ENCODE results near the gene KRT35.
A peak's percentile ranks its signal among the peaks of the same experiment; 100 is the strongest.

KRT35 gene

DNA sequence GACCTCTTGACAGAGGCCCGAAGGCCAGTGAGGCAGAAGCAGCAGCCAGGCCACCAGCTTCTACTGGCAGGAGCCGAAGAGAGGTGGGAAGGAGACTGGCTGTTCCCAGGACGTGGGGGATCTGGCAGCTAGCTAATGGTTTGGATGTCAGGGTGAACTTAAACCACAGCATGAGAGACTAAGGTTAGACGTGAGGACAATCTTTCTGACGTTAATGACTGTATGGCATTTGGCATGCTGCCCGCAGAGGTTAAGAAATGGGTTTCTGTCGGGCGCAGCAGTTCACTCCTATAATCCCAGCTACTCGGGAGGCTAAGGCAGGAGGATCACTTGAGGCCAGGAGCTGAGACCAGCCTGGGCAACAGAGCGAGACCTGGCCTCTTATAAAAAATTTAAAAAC, 30.8 kb upstream of the KRT35 start:
- no peak for DNase-seq (ENCODE audit: low read depth in 2 of 2)

DNA sequence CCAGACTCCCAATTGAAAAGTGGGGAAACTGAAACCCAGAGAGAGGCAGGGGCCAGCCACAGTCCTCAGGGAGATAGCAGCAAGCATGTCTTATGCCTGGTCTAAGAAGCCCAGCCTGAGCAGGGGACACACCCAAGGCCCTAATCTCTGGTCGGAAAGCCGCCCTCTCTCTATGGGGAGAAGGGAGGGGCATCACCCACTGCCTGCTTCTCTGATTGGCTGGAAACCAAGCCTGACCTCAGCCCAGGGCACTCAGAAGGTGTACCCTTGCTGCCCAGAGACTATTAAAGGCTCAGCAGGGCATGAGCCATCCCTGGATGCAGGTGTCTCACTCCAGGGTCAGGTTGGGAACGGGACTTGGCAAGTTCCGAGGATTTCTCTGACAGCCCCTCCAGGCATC, 30.2 kb upstream of the KRT35 start:
- DNase-seq (ENCODE audit: low read depth in 2 of 2) = no peak

DNA sequence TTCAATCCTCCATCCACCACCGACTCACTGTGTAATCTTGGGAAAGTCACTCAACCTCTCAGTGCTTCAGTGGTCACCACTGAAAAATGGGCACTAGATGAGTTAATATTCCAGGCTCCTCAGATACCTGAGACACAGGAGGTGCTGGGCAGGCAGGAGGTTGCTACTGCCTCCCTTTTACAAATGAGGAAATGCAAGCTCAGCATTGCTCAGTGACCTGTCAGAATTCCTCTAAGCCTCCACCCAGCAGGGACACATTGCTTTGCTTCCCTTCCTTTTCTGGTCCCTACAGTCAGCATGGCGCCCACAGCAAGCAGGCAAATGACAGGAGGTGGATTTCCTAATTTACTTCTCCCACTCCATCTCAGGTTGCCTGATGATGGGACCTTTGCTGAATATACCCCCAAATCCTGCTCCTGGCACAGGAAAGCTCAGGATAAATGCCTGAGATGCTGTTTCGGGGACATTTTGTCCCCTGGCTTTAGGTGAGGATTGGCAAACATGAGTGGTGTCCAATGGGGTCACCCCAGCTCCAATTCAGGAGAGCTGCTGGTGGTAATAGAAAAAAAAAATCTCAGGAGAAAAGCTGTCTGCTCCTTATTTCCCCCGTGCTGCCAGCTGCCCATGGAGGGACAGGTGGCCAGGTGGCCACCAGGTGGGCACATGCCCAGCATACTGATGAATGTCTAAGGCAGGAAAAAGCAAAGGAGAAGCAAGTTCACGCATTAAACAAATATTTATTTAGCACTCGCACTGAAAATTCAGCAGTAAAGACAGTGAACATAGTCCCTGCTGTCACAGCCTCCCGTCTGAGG, 29.5 kb upstream of the KRT35 start:
- no peak for DNase-seq (ENCODE audit: low read depth in 2 of 2)

DNA sequence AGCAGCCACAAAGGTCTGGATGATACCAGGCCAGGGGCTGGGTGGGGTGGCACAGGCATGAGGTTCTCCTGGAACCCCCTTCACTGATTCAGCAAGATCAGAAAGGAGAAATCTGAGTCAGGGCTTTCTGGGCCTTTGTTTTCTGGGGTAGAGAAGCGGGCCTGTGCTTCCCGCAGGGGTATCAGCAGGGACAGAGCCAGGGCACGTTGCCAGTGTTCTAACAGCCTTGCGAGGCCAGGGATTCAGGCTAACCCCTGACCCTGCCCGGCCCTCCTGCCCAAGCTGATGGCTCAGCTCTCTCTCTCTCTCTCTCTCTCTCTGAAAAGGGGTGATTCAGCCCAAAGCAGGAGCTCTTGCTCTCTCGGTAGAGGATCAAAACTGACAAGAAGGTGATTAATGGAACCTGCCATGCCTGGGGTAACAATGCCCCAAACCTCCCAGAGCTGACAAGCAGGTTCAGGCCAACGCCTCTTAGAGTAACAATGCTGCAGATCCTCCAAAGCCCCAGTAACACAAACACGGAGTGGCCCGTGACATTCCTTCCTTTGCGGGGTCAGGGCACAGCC, 26.4 kb upstream of the KRT35 start:
- no peak for DNase-seq (ENCODE audit: low read depth in 2 of 2)

DNA sequence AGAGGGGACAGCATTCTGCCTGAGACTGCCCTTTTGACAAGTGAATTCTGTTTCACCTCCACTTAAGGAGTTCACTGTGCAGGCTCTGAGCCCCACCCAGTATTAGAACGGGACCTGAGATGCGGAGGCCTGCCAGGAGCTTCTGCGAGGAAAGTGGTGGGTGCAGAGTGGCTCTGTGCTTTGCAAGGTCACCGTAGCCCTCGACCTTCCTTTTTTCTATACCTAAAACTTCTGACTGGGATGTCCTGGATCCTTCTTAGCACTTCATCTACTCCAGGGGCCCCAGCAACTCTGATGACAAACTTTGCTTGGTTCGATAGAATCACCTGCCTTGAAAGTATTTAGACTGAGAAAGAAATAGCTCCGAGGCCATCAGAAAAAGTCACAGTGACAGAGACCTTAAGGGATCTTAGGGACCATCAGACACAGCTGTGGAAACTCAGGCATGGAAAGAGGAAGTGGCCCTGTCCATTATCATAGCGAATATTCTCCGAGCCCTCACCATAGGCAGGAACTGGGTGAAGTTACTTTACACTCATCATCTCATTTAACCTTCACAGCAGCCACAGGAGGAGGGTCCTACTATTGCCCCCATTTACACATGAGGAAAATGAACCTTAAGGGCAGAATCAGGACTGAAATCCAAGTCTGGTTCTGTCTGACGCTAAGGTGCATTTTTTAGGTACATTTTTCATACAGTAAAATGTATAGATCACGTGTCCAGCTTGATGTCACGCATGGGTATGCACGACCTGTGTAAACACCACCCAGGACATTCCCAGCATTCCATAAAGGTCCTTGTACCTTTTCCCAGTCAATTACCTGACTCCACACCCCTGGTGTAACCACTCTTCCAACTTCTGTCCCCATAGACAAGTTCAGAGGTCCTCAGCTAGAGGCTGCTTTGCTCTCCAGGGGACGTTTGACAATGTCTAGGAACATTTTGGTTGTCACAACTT, 25.1 kb upstream of the KRT35 start:
- DNase-seq (ENCODE audit: low read depth in 2 of 2) = no peak

DNA sequence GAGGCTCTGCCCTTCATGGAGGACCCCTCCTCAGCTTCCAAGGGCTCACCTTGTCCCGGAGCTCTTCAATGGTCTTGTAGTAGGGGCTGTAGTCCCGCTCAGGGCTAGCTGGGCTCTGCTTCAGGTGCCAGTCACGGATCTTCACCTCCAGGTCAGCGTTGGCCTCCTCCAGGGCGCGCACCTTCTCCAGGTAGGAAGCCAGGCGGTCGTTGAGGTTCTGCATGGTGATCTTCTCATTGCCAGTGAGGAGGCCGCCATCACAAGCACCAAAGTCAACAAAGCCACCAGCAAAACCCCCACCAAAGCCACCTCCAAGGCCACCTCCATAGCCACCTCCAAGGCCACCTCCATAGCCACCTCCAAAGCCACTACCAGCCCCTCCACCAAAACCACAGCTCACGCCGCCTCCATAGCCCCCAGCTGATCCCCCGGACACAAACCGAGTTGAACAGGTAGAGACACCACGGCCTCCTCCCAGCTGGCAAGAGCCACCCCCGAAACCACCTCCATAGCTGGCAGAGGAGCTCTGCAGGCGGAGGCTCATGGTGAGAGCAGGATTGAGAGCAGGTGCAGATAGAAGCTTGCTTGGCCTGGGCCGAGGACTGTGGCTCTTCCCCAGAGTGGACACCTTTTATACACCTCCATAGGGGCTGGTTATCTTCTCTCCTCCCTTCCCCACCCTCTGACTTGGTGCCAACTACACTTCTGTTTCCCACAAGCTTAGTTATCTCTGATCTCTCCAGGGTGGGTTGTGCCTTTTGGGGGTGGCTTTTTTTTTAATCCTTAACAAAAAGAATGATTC, 24.3 kb upstream of the KRT35 start, which contains the start of gene KRT13:
Gene KRT13, minus strand, starts transcription at position 606 of the 802 bp plus-strand sequence. Its CDS starts 62 bp downstream, at position 544.
- no peak for DNase-seq (ENCODE audit: low read depth in 2 of 2)

DNA sequence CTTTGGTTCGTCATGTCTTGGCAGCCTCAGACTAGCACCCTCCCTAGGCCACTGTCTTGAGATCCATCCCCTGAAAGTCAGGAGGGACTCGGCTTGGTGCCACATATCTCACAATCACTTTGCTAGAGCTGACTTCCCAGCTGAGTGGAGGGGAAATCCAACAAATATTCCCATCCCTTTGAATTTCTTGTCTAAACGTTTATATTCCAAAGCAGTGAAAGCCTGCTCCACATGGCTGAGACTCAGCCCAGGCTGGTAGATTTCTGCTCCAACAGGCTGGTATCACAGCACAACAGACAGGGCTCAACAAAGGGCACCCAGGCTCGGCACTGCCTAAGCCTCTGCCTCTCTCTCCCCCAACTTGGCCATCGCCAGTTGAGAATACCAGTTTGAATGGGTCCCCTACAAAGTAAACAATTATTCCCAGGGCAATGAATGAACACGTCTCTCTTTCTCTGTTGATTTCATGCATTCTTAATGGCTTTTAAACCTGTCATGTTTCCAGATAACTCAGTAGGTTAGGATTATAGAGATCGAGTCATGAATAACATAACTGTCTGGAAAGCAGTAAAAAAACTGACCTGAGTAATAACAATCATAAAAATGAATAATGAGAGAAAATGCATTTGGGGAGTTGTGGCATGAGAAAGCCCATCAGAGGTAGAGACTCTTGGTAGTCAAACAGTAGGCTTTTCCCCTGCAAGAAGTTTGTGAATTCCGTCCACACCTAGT, 23.5 kb upstream of the KRT35 start:
- DNase-seq (ENCODE audit: low read depth in 2 of 2) = no peak

DNA sequence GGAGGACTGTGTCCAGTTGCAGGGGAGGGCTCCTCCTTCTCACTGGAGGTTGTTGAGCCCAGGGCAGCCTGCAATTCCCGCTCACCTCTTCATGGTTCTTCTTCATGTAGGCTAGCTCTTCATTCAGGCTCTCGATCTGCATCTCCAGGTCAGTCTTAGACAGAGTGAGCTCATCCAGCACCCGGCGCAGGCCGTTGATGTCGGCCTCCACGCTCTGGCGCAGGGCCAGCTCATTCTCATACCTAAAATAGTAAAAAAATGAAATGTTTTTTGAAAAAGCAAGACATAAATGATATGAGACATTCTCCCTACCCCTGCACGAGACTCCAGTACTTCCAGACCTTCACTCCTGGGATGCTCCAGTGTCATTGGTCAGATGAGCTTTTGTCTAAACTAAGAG, 22.3 kb upstream of the KRT35 start:
- DNase-seq (ENCODE audit: low read depth in 2 of 2) = no peak

DNA sequence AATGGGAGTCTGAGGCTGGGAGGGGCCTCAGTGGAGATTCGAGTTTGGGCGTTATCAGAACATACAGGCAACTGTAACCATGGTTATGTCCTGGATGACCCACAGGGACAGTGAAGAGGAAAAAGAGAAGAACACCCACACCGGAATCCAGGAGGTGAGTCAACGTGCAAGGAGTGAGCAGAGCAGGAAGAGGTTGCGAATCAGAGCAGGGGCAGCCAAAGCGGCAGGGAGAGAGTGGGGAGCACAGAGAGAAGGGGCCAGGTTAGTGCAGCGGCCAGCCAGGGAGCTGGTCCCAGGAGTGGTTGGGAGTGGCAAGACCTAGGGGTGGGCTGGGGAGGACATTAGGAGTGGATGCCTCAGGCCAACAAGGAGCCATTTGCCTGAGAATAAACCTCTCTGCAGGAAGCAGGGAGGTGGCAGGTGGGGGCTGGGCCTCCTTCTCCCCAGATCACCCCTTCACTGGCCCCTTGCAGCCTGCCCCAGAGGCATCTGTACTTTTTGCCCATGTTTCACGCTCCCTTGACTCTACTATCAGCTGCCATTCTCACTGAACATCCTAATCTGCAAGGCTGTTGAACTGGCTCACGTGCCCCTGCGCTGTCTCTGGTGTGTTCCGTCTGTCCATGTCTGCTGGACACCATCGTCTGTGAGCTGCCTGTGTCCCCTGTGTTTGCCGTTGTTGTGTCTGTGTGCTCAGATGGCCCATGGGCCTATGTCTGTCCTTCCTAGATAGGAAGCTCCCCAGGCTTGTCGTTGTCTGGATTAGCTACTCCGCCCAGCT, 19.4 kb upstream of the KRT35 start:
- no peak for DNase-seq (ENCODE audit: low read depth in 2 of 2)

DNA sequence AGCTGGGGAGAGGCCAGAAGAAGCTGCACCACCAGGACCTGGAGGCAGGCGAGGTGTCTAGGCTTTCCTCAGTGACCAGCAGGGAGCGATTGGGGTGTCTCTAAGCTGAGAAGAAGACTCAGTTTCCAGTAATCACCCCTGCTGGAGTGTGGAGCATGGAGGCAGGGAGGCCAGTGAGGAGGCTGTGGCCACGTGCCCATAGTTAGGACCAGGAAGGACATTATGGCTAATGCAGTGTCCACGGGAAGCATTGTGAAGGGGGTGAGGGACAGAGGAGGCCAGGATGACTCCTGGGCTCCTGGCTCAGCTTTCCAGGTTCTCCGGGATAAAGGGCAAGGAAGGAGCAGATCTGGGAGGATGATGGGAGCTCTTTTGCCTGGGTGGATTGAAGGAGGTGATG, 18.8 kb upstream of the KRT35 start:
- no peak for DNase-seq (ENCODE audit: low read depth in 2 of 2)

DNA sequence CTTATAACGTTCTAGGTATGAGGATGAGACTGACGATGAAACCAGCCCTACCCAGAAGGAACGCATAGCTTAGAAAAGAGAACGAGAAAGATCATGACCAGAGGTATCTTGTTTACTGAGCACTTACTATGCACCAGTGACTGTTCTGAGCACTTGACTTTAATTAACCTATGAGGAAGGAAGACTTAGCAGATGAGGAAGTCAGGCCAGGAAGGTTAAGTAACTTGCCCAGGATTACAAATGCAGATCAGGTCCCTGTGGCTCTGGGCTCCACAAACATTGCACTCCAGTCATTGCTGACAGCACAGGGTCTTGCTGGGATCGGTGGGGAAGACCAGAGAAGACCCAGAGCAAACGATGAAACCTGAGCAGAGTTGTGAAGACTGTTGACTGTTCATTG, 17.3 kb upstream of the KRT35 start:
- no peak for DNase-seq (ENCODE audit: low read depth in 2 of 2)

DNA sequence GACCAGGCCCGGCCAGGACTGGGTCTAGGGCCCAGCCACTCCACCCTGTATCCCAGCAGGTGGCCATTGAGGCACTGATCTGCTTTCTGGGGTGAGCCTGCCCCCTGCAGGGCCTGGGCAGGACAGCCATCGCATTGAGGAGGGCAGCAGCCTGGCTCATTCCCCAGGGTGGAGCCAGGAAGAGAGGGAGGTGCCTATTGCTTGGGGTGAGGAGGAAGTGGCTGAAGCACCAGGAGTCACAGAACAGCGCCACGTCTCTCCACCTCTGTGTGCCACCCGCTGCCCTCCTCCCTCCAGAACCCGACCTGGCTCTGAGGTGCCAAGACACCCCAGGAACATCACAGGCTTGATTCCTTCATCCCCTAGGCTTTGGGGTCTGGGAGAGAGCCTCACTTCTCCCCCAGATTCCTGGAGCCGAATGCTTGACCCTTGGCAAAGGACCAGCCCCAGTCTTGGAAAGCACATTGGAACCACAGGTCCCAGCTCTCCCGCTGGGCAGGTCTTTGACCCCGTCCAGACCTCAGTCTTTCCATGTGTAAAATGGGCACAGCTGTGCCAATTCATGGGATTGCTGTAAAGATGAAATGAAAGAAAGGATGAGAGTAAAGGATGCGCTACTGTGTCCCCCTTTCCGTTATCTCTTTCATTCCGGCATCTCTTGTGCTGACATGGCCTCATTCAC, 16.0 kb upstream of the KRT35 start:
- peak; percentile 35 to 66 for DNase-seq (ENCODE audit: low read depth in 2 of 2)

DNA sequence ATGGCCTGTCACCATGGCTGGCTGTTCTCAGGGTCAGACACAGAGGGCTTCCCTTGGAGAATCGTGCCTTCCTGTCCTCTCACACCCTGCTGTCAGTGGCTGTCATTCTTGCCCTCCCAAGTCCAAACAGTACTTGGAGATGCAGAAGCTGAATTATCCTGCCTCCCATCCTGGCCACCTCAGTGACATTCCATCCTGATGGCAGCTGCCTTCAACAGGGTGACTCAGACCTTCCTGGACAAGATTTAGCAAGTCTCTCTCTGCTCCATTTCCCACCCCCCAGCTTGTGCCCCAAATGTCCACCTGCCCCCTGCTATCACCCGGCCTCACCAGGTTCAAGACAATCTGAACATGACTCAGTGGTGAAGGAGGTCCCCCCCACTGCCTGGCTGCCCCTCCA, 13.6 kb upstream of the KRT35 start:
- DNase-seq (ENCODE audit: low read depth in 2 of 2) = no peak

DNA sequence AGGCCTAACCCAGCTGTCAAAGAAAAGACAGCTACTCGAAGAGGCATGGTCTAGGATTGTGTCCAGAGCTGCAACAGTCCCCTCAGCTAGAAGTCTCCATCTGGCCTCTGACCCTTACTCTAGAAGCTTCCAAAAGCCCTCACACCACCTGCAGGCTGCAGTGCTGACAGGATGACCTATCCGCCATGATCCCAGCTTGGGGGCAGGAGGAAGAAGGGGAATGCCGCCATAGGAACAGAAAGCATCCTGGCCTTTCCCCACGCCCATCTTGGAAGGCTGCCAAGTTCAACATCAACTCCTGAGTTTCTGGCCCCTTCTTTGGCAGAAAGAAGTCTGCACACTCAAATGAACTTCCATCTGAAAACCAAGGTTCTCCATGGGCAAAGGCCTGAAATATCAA, 11.8 kb upstream of the KRT35 start:
- DNase-seq (ENCODE audit: low read depth in 2 of 2) = no peak

DNA sequence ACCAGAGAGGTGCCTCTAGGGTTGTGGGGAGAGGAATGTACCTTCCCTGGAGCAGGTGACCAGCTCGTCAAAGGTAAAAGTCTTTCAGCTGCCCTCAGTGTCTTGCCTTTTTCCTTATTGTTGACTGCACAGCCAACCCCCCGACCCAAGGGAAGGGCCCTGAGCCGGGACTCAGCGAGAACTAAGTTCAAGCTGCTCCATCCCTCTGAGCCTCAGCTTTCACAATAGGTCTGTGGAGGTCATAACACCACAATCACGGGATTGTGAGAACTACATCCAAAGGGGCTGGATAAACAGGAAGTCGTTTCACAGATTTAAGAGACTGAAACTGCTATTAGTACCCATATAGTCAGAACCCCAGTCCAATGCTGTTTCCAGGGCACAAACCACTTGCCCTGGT, 11.4 kb upstream of the KRT35 start:
- no peak for DNase-seq (ENCODE audit: low read depth in 2 of 2)

DNA sequence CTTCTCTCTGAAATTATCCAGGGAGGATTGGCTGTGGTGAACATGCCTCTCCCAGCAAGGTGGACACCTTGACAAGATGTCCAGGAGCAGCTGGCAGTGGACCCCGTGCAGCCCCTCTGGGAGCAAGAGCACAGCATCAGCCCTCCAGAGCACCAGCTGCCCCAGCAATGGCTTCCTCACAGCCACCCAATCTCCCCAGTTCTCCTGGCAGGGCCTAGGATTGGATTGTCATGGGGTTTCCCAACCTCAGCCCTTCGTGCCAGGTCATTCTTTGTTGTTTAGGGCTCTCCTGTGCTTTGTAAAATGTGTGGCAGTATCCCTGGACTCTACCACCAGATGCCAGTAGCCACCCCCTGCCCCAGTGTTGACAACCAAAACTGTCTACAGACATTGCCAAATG, 10.5 kb upstream of the KRT35 start:
- DNase-seq (ENCODE audit: low read depth in 2 of 2) = no peak

DNA sequence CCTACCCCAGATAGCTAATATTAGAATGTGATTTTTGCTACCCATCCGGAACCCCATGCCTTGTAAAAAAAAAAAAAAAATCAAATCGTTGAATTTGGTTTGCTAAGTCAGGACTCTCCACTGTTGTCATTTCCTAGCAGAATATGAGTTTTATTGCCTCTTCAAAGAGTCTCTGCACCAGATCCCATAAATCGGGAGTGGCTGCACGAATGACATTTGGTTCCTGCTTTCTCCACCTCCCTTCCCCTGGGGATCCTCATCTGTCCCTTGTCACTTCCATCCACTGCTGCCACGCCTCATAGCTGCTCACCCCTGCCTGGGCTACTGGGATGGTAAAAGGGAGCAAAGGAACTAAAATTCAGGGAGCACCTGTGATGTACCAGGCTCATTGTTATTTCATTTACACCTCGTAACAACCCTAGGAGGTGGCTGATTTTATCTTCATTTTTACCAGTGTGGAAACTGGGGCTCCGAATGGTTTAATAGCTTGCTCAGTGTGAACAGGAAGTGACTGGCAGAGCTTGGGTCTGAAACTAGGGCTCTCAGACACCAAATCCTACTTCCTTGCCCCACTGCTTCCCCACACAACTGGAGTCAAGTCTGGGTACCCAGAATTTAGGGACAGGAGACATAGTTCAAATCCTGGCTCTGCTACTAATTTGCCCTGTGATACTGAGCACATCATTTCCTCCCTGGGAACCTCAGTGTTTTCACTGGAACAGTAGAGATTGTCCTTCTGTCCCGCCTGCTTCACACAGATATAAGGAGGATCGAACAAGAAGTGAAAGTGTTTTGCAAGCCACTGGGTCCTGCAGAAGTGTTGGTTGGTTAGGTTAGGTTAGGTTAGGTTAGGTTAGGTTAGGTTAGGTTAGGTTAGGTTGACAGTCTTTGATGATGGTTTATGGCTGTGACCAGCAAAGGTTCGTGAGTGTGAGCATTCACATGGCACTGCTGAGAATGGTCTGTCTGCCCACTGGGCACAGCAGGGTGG, 9.3 kb upstream of the KRT35 start:
- no peak for DNase-seq (ENCODE audit: low read depth in 2 of 2)

DNA sequence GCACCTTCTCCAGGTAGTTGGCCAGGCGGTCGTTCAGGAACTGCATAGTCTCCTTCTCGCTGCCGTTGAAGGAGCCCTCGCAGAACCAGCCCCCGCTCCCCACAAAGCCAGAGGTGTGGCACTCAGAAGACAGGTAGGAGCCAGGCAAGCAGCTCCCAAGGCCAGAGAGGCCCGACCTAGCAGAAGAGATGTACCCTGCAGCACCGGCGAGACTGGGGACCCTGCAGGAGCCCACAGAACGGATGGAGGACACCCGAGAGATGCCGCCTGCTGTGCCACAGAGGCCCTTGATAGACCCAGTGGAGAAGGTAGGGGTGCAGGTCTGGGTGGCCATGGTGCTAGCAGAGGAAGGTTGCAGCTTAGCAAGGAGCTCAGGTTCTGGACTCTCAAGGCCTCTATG, 8.6 kb upstream of the KRT35 start, which contains the start of gene KRT36:
Gene KRT36, minus strand, starts transcription at position 380 of the 400 bp plus-strand sequence. Its CDS starts 46 bp downstream, at position 334.
- no peak for DNase-seq (ENCODE audit: low read depth in 2 of 2)
